Peyer's patch (tissue), 4 donors: ENCODE data around the gene SREBF2.

Experiments
- POLR2A ChIP-seq, 2 donors: fragments of 450-650 bp; IDR thresholded peaks; one replicate each; pipeline ENCODE4 v1.5.1; 2017; ENCODE audit warnings: antibody characterized with exemption in 2 of 2, mild to moderate bottlenecking in 2 of 2, moderate library complexity in 2 of 2
- TF ChIP-seq, protein P1 (sequence below), 6 experiments: fragments of 450-650 bp in 4 of 6; fragments of 200-600 bp in 2 of 6; sonication (generic) in 1 of 6; IDR thresholded peaks; one replicate each; pipeline ENCODE4 v1.5.1; 2017 to 2019; ENCODE audit warnings: antibody characterized with exemption in 6 of 6, mild to moderate bottlenecking in 3 of 6, moderate library complexity in 1 of 6

DNA sequence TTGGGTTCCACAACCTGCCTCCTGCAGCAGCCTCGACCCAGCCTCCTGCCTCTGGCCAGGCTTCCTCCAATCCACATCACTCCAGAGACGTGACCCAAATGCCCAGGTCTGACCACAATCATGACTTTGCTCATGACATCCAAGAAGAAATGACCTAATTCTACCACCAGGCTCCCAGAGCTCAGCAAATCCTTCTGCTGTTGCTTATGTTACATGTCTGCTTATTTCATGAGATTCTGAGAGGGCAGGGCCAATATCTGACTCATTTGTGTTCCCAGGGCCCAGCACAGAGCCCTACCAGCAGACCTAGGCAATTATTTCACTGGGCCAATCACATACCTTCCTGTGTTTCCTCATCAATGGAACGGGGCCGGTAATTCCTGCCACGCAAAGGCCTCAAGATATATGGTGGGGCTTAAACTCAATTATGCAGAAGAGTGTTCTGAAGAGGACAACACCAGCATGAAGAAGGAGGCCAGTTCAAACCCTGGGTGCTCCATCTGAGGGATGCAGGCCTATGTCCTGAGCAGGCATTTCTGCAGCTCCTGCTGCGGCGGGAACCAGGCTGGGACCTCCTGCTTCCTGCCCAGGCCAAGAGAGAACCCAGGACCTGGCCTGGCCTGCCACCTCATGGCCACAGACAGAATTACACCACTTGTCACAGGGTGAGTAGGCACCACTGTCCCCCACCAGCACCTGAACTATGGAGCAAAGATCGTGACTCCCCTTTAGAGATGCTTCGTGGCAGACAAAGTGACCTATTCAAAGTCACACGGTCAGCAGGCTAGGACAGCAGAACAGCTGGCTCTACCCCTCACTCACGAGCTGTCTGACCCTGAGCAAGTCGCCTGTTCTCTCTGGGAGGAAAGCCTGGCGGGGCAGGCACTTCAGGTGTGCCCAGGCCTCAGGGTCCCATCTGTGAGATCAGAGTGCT, 108.2 kb downstream of the SREBF2 start:
- peak in 1 of 2 donors; percentile 10 for TF ChIP-seq POLR2A (IDR thresholded peaks at IDR 0.05)
- TF ChIP-seq, protein P1, sequence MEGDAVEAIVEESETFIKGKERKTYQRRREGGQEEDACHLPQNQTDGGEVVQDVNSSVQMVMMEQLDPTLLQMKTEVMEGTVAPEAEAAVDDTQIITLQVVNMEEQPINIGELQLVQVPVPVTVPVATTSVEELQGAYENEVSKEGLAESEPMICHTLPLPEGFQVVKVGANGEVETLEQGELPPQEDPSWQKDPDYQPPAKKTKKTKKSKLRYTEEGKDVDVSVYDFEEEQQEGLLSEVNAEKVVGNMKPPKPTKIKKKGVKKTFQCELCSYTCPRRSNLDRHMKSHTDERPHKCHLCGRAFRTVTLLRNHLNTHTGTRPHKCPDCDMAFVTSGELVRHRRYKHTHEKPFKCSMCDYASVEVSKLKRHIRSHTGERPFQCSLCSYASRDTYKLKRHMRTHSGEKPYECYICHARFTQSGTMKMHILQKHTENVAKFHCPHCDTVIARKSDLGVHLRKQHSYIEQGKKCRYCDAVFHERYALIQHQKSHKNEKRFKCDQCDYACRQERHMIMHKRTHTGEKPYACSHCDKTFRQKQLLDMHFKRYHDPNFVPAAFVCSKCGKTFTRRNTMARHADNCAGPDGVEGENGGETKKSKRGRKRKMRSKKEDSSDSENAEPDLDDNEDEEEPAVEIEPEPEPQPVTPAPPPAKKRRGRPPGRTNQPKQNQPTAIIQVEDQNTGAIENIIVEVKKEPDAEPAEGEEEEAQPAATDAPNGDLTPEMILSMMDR (IDR thresholded peaks at IDR 0.05), result peak; percentile 81 to 99 (median 98)
